Upper lobe of left lung (tissue), 6 donors: ENCODE results near the gene EEIG1. TPM values are rescaled to one million over a fixed set of nuclear protein-coding genes. Genes with fewer than 3 reads are reported as not detected.

Source experiments
- ATAC-seq, 2 donors: fragments of 200-7000 bp; cut with Tn5 transposase; one replicate each; pipeline ENCODE4 v1.9.1; 2022; ENCODE audit warnings: mild to moderate bottlenecking in 2 of 2, moderate library complexity in 2 of 2; ENCODE audit not compliant: low FRiP score in 2 of 2
- DNase-seq, 2 donors: peaks; one replicate each; pipeline ENCODE4 v3.0.0-alpha.2; 2019 to 2020
- H3K27ac ChIP-seq, 4 donors: fragments of 200-600 bp; sonication (generic); one replicate each; pipeline ENCODE4 v1.5.1; 2016 to 2019
- H3K27me3 ChIP-seq, 4 donors: fragments of 200-600 bp; sonication (generic); one replicate each; pipeline ENCODE4 v1.5.1; 2017 to 2019
- H3K36me3 ChIP-seq, 4 donors: fragments of 200-600 bp; sonication (generic); one replicate each; pipeline ENCODE4 v1.5.1; 2016 to 2019
- H3K4me1 ChIP-seq, 4 donors: fragments of 200-600 bp; sonication (generic); one replicate each; pipeline ENCODE4 v1.5.1; 2018 to 2019
- H3K4me3 ChIP-seq, 4 donors: fragments of 200-600 bp; sonication (generic); one replicate each; pipeline ENCODE4 v1.5.1; 2017 to 2019; ENCODE audit warnings: mild to moderate bottlenecking in 2 of 4, moderate library complexity in 1 of 4
- H3K9me3 ChIP-seq, 4 donors: fragments of 200-600 bp; sonication (generic); one replicate each; pipeline ENCODE4 v1.5.1; 2018 to 2019
- EP300 ChIP-seq, 4 donors: sonication (generic); formaldehyde crosslinking; IDR thresholded peaks; one replicate each; pipeline ENCODE4 v1.5.1; 2017; ENCODE audit warnings: antibody characterized with exemption in 4 of 4, control low read depth in 2 of 4
- POLR2A ChIP-seq, 4 donors: fragments of 450-650 bp; IDR thresholded peaks; one replicate each; pipeline ENCODE4 v1.5.1; 2016 to 2017; ENCODE audit warnings: antibody characterized with exemption in 4 of 4, mild to moderate bottlenecking in 2 of 4
- POLR2AphosphoS5 ChIP-seq, 2 donors: sonication (generic); formaldehyde crosslinking; IDR thresholded peaks; one replicate each; pipeline ENCODE4 v1.5.1; 2017; ENCODE audit warnings: antibody characterized with exemption in 2 of 2
- WGBS, 2 donors: methylation state at CpG; one replicate each; pipeline ENCODE4 v1.1.5; 2017 to 2018; 5-methylcytosine and 5-hydroxymethylcytosine counted together
- total RNA-seq, 6 donors: library from RNA; depleted of rRNA in 4 of 6; stranded (reverse); fragments of >200 nt in 4 of 6; gene quantifications; one replicate each; pipeline versions ENCODE4 v1.1.0 to v1.2.1, GENCODE V29; 2016 to 2021
- TF ChIP-seq, protein P1 (sequence below), 6 experiments: fragments of 450-650 bp in 4 of 6; fragments of 200-600 bp in 2 of 6; sonication (generic) in 2 of 6; IDR thresholded peaks; one replicate each; pipeline ENCODE4 v1.5.1; 2016 to 2019; ENCODE audit warnings: antibody characterized with exemption in 6 of 6
- donor health status: DM: no; HTN: no; CAD: no; lungs with moderate emphysema.
- donor health status: DM: no; HTN: yes; CAD: no; lungs with severe emphysema.

Gene EEIG1
- total RNA-seq, 6 donors from 2014 or later = 17.8 to 60.7 (median 48.0) TPM

DNA sequence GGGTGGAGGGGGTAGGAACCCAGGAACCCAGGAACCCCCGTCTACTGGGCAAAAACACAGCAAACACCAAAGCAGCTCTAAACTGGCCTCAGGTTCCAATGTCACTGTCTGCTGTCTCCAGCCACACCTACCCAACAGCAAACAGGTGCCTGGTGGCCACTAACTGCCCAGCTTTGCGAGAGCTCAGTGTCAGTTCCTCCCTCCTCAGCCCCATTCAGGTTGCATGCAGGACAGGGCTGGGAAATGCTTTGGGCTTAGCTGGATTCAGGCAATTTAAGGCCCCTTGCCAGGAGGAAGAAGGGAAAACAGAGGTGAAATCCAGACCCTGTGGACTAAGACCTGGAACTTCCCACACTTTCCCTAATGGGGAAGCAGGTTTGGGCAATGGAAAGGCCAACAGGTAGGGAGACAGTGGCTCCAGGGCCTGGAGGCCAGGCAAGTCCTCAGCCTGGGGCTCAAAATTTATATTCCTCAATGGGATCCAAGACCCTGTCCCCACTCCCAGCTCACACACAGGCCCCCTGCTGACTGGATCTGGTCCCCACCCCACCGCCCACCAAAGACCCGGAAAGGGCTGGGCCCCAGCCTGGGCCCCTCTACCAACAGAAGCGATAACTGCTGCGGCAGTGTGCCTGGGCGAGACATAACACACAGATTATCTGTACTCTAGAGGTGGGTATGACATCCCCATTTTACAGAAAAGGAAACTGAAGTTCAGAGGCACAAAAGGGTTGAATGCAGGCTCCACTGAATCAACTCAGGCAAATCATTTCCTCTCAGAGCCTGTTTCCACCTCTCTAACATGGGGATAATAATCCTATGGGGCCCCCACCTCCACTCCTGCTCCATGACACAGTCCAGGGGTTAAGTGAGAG, 3.5 kb downstream of the EEIG1 start:
- Histone ChIP-seq H3K9me3 (no peaks in the 10 kb centered on the region), H3K4me1 (peaks cover 59 to 88% (median 84%) of the 10 kb centered on the region in 4 donors), H3K36me3 (no peaks in the 10 kb centered on the region), H3K4me3 (peak overlapping the region in 3 of 4 donors; percentile 70 to 95 (median 95)), H3K27ac (peak overlapping the region; percentile 75 to 91 (median 78)), H3K27me3 (no peaks in the 10 kb centered on the region)
- ATAC-seq (no peak), DNase-seq (no peak)
- WGBS, 2 donors = 81 to 84% methylated on average over 6 to 7 of the region's 7 CpGs
- TF ChIP-seq POLR2A (IDR thresholded peaks at IDR 0.05) = no peak
- TF ChIP-seq, protein P1, sequence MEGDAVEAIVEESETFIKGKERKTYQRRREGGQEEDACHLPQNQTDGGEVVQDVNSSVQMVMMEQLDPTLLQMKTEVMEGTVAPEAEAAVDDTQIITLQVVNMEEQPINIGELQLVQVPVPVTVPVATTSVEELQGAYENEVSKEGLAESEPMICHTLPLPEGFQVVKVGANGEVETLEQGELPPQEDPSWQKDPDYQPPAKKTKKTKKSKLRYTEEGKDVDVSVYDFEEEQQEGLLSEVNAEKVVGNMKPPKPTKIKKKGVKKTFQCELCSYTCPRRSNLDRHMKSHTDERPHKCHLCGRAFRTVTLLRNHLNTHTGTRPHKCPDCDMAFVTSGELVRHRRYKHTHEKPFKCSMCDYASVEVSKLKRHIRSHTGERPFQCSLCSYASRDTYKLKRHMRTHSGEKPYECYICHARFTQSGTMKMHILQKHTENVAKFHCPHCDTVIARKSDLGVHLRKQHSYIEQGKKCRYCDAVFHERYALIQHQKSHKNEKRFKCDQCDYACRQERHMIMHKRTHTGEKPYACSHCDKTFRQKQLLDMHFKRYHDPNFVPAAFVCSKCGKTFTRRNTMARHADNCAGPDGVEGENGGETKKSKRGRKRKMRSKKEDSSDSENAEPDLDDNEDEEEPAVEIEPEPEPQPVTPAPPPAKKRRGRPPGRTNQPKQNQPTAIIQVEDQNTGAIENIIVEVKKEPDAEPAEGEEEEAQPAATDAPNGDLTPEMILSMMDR (IDR thresholded peaks at IDR 0.05) = no peak
- TF ChIP-seq POLR2AphosphoS5 (IDR thresholded peaks at IDR 0.05) = no peak
- TF ChIP-seq EP300 (IDR thresholded peaks at IDR 0.05) = no peak

DNA sequence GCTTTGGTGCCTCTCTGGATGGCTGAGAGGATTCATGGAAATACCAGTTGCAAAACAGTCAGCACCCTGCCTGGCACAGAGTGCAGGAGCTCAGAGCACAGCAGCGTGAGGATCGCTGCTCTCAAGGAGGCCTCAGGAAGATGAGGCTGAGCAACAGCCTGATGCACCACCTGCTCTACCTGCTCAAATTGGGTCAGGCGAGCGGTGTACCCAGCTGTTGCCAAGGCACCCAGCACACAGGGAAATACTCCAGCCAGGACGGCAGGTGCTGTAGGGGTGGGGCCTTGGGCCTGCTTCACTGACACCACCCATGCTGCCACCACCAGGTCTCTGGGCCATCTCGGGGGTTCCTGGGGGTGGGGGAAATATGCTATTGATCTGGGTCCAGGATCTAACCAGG, 4.3 kb downstream of the EEIG1 start:
- 48 to 63% methylated on average over 4 to 6 of the region's 6 CpGs for WGBS, 2 donors
- DNase-seq (peak in 1 of 2 donors; percentile 81), ATAC-seq (peak in 1 of 2 donors; percentile 72)
- Histone ChIP-seq H3K9me3 (no peaks in the 10 kb centered on the region), H3K4me3 (peak overlapping the region in 2 of 4 donors; percentile 70 to 95), H3K4me1 (peaks cover 64 to 91% (median 87%) of the 10 kb centered on the region in 4 donors), H3K27ac (peak overlapping the region; percentile 75 to 91 (median 78)), H3K27me3 (no peaks in the 10 kb centered on the region), H3K36me3 (no peaks in the 10 kb centered on the region)
- TF ChIP-seq POLR2A (IDR thresholded peaks at IDR 0.05) (no peak), EP300 (IDR thresholded peaks at IDR 0.05) (no peak), POLR2AphosphoS5 (IDR thresholded peaks at IDR 0.05) (no peak)
- TF ChIP-seq, protein P1 (IDR thresholded peaks at IDR 0.05) = no peak

DNA sequence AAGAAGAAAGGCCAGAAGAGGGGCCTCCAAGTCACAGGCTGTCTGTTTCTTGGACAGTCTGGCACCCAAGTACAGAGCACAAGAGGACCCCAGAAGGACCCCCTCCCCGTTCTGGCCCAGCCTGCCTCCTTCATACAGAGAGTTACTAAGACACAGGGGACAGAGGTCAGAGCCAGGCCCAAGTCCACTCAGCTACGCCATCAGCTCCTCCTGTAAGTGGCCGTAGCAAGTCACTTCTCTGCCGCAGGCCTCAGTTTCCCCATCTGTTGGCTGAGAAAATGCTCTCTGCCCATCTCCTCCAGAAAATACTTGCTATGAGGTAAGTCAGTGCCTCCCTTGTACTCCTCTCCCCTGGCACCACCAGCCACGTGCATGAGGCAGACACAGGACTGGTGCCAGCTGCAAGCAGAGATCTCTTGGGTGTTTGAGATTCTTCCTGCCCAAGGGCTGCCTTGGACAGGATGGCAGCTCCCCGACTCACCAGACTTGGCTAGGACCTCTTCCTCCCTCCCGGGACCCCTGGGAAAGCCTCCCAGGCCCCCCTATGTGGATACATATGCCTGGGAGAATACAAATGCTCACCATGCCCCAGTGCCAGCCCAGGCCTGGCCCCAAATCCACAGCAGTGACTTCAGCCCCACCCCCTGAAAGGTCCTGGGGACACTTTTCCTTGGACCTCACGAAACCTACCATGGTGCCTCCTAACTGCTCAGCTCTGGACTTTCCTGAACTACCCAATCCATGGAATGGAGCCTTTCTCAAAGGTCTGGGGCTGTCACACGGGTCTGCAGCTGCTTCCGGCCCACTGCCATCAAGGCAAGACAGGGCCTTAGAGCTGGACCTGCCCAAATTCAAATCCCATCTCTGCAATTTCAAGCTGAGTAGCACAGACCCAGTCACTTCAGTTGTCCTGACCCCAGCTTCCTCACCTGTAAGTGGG, 5.1 kb downstream of the EEIG1 start:
- no peak for DNase-seq
- no peak for TF ChIP-seq EP300 (IDR thresholded peaks at IDR 0.05)
- TF ChIP-seq POLR2A (IDR thresholded peaks at IDR 0.05) = no peak
- TF ChIP-seq POLR2AphosphoS5 (IDR thresholded peaks at IDR 0.05) = no peak
- TF ChIP-seq, protein P1 (IDR thresholded peaks at IDR 0.05) = no peak
- ATAC-seq = no peak
- peak overlapping the region; percentile 70 to 80 (median 75) for H3K27ac ChIP-seq
- 77 to 94% methylated on average over 5 to 10 of the region's 10 CpGs for WGBS, 2 donors
- peaks cover 70 to 96% (median 93%) of the 10 kb centered on the region in 4 donors for H3K4me1 ChIP-seq
- H3K36me3 ChIP-seq = no peaks in the 10 kb centered on the region
- H3K27me3 ChIP-seq = no peaks in the 10 kb centered on the region
- H3K4me3 ChIP-seq = no peak overlapping the region
- no peaks in the 10 kb centered on the region for H3K9me3 ChIP-seq

DNA sequence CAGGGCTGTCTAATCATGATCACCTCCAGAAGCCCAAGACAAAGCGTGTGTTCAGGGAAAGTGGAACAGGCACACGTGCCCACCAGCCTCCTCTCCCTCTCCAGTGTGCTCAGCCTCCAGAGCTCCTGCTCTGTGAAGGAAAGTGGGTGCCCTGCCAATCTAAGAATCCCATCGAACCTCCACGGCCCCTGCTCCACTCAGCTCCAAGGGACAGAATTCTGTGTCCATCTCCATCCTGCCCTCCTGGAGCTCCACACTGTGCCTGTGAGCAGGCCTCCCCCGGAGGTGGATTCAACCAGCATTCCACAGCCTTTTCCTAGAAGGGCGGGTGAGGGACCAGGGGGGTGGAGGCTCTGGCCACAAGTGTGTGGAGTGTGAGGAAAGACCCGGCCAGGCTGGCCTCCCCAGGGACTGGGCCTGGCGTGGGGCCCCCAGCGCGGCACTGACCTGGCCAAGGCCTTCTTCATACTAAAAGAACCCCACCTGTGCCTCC, 6.0 kb downstream of the EEIG1 start:
- DNase-seq (peak; percentile 59 to 87), ATAC-seq (no peak)
- Histone ChIP-seq H3K4me1 (peaks cover 73 to 100% (median 95%) of the 10 kb centered on the region in 4 donors), H3K27ac (peak overlapping the region in 2 of 4 donors; percentile 43 to 70), H3K4me3 (peak overlapping the region in 1 of 4 donors; percentile 3), H3K9me3 (no peaks in the 10 kb centered on the region), H3K36me3 (no peaks in the 10 kb centered on the region), H3K27me3 (no peaks in the 10 kb centered on the region)
- TF ChIP-seq, protein P1 (IDR thresholded peaks at IDR 0.05) = no peak
- TF ChIP-seq EP300 (IDR thresholded peaks at IDR 0.05) = no peak
- no peak for TF ChIP-seq POLR2AphosphoS5 (IDR thresholded peaks at IDR 0.05)
- no peak for TF ChIP-seq POLR2A (IDR thresholded peaks at IDR 0.05)
- 52 to 67% methylated on average over 8 to 10 of the region's 10 CpGs for WGBS, 2 donors
